Neuron (in vitro differentiated cells): ENCODE data around the gene PIP5K1B.
"Not testable (repeated sequence)": the region's sequence is repeated elsewhere in the genome, so short reads cannot be mapped to it uniquely, and the experiment has no call there.

Source experiments
- H2AFZ ChIP-seq: one replicate; pipeline ENCODE4 v1.6.1; 2013; ENCODE audit warnings: low read depth, mild to moderate bottlenecking, inconsistent platforms, low read length, moderate library complexity
- H3K27me3 ChIP-seq: one replicate; pipeline ENCODE4 v1.6.1; 2013; ENCODE audit warnings: low read length; ENCODE audit not compliant: insufficient read depth
- H3K36me3 ChIP-seq: one replicate; pipeline ENCODE4 v1.6.1; 2013; ENCODE audit warnings: low read length; ENCODE audit not compliant: insufficient read depth
- H3K4me1 ChIP-seq: one replicate; pipeline ENCODE4 v1.6.1; 2013; ENCODE audit warnings: low read length; ENCODE audit not compliant: insufficient read depth
- H3K4me3 ChIP-seq: 2 replicates; pipeline ENCODE4 v1.5.1; 2013; ENCODE audit warnings: mild to moderate bottlenecking, low read length, moderate library complexity
- H3K9me3 ChIP-seq: one replicate; pipeline ENCODE4 v1.6.1; 2013; ENCODE audit warnings: low read length

PIP5K1B gene

DNA sequence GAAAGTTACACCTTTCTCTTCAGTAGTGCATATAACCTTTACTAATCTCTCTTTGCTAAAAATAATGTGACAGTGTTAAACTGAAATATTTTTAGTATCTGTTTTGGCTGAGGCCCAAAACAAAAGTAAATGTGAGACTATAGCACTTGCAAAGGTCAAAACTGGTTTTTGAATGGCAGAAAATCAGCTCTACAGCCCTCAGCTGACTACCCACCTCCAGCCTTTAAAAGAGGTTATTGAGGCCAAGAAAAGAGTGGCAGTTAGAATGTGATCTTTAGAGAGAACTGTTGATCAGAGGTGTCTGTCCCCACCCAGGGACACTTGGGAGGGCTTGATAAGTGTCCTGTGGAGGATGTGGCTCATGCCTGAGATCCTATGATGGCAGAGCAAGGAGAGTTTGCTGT is 278.0 kb downstream of the PIP5K1B start:
- no peak overlapping the region for H2AFZ ChIP-seq
- H3K9me3 ChIP-seq = no peaks in the 10 kb centered on the region
- no peaks in the 10 kb centered on the region for H3K36me3 ChIP-seq
- no peaks in the 10 kb centered on the region for H3K4me1 ChIP-seq
- no peaks in the 10 kb centered on the region for H3K27me3 ChIP-seq
- no peak overlapping the region for H3K4me3 ChIP-seq

DNA sequence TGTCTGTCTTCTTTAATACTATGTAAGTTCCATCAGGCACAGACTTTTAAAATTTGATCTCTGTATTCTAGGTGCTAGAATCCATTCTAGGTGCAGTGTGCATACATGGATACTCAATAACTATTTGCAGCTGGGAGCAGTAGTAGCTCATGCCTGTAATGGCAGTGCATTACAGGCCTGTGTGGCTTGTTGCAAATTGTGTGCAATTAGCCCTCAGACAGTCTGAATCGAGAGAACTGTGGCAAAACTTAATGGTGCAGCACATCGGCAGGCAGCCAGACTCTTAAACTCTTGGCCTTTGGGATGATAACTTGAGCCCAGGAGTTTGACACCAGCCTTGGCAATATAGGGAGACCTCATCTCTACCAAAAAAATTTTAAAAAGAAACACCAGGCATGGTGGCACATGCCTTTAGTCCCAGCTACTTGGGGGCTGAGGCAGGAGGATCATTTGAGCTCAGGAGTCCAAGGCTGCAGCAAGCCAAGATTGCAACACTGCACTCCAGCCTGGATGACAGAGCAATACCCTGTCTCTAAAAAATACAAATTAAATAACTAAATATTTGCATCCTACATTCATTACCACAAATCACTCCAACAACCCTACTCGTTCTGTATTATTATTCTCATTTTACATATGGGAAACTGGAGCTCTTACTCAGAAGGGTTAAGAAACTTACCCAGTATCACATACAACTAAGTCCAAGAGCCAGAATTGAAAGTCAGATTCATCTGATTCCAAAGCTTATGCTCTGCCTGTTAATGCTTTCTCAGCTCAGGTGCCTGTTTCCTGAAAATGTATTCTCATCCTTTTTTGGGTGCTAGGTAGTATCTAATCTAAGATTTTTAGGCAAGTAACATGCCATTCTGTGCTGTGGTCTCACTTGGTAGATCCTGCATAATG is 278.7 kb downstream of the PIP5K1B start:
- no peaks in the 10 kb centered on the region for H3K4me1 ChIP-seq
- H3K4me3 ChIP-seq = no peak overlapping the region
- H3K9me3 ChIP-seq = no peaks in the 10 kb centered on the region
- H2AFZ ChIP-seq = no peak overlapping the region
- H3K27me3 ChIP-seq = no peaks in the 10 kb centered on the region
- H3K36me3 ChIP-seq = no peaks in the 10 kb centered on the region

DNA sequence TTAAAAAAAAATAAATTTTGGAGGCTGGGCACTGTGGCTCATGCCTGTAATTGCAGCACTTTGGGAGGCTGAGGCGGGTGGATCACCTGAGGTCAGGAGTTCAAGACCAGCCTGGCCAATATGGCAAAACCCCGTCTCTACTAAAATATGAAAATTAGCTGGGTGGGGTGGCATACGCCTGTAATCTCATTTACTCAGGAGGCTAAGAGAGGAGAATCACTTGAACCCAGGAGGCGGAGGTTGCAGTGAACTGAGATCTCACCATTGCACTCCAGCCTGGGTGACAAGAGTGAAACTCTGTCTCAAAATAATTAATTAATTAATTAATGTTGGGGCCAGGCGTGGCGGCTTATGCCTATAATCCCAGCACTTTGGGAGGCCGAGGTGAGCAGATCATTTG is 281.9 kb downstream of the PIP5K1B start:
- not testable (repeated sequence) for H3K4me1 ChIP-seq, H3K4me3 ChIP-seq, H3K27me3 ChIP-seq, H3K36me3 ChIP-seq, H3K9me3 ChIP-seq, H2AFZ ChIP-seq

GRCh38 chr9:68991457-68991856 is 286.4 kb downstream of the PIP5K1B start:
- Histone ChIP-seq H3K27me3 (no peaks in the 10 kb centered on the region), H3K9me3 (no peaks in the 10 kb centered on the region), H3K36me3 (no peaks in the 10 kb centered on the region), H3K4me3 (no peak overlapping the region), H3K4me1 (no peaks in the 10 kb centered on the region), H2AFZ (no peak overlapping the region)

DNA sequence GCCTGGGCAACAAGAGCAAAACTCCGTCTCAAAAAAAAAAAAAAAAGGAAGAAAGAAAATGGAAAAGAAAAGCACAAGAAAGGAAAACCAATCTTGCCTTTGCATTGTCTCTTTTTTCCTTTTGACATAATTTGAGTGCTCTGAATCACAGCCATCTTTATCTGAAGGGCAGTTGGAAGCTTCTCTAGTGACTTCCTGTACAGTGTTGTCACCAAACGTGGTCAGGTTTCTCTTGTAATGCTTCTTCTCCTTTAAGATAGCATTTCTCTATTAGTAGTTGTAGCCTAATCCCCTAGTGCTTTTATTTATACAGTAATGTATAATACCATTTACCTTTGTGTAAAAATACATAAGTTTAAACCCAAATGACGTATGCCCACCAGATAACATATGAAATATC is 290.7 kb downstream of the PIP5K1B start:
- H3K36me3 ChIP-seq = no peaks in the 10 kb centered on the region
- no peak overlapping the region for H3K4me3 ChIP-seq
- no peak overlapping the region for H2AFZ ChIP-seq
- no peaks in the 10 kb centered on the region for H3K4me1 ChIP-seq
- no peaks in the 10 kb centered on the region for H3K9me3 ChIP-seq
- no peaks in the 10 kb centered on the region for H3K27me3 ChIP-seq

GRCh38 chr9:68996462-68996861 is 291.4 kb downstream of the PIP5K1B start:
- Histone ChIP-seq H3K36me3 (no peaks in the 10 kb centered on the region), H3K4me3 (no peak overlapping the region), H3K27me3 (no peaks in the 10 kb centered on the region), H3K9me3 (no peaks in the 10 kb centered on the region), H2AFZ (no peak overlapping the region), H3K4me1 (no peaks in the 10 kb centered on the region)

- no peaks in the 10 kb centered on the region for H3K36me3 ChIP-seq
- no peak overlapping the region for H2AFZ ChIP-seq
- H3K4me3 ChIP-seq = no peak overlapping the region
- no peaks in the 10 kb centered on the region for H3K27me3 ChIP-seq
- H3K4me1 ChIP-seq = no peaks in the 10 kb centered on the region
- no peaks in the 10 kb centered on the region for H3K9me3 ChIP-seq
These were observed 292.6 kb downstream of the PIP5K1B start for GRCh38 chr9:68997666-68998065.

GRCh38 chr9:68998385-68998784 is 293.3 kb downstream of the PIP5K1B start:
- no peak overlapping the region for H2AFZ ChIP-seq
- no peaks in the 10 kb centered on the region for H3K9me3 ChIP-seq
- H3K4me1 ChIP-seq = peaks cover 6% of the 10 kb centered on the region
- H3K4me3 ChIP-seq = no peak overlapping the region
- H3K36me3 ChIP-seq = no peaks in the 10 kb centered on the region
- no peaks in the 10 kb centered on the region for H3K27me3 ChIP-seq

- H3K4me1 ChIP-seq = peaks cover 6% of the 10 kb centered on the region
- H3K9me3 ChIP-seq = no peaks in the 10 kb centered on the region
- no peak overlapping the region for H2AFZ ChIP-seq
- no peak overlapping the region for H3K4me3 ChIP-seq
- no peaks in the 10 kb centered on the region for H3K36me3 ChIP-seq
- no peaks in the 10 kb centered on the region for H3K27me3 ChIP-seq
These were observed 293.8 kb downstream of the PIP5K1B start for GRCh38 chr9:68998812-68999211.

DNA sequence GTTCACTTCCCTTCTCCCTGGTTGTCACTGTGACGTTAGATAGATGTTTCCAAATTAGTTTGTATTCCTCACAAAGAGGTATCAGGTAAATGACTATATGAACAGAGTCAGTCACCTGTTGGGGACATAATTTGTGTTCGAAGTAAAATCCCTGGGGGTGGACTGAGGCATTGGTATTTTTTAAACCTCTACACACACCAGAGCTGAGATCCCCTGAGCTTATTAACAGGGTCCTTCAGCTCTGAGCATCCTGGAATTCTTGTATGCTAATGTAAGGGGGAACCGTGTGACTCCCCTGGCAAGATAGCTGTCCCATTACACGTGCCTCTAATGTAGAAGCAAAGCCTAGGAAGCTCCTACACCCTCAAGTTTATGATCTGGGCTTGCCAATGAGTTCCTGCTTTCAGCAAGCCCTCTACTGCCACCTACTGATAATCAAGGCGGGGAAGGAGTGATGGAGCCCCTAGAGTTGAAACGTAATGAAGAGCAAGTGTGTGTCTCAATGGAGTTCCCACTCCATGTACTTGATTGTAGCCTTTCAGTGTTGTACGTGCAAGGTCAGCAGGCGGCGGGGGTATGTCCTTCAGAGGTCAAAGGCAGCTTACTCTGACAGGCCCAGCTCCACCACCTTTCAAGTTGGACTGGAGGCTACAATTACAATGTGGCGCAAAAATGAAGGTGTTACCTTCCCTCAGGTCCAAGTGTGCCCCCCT is 294.5 kb downstream of the PIP5K1B start:
- no peaks in the 10 kb centered on the region for H3K9me3 ChIP-seq
- no peak overlapping the region for H3K4me3 ChIP-seq
- no peak overlapping the region for H2AFZ ChIP-seq
- H3K27me3 ChIP-seq = no peaks in the 10 kb centered on the region
- no peaks in the 10 kb centered on the region for H3K36me3 ChIP-seq
- peaks cover 6% of the 10 kb centered on the region for H3K4me1 ChIP-seq

DNA sequence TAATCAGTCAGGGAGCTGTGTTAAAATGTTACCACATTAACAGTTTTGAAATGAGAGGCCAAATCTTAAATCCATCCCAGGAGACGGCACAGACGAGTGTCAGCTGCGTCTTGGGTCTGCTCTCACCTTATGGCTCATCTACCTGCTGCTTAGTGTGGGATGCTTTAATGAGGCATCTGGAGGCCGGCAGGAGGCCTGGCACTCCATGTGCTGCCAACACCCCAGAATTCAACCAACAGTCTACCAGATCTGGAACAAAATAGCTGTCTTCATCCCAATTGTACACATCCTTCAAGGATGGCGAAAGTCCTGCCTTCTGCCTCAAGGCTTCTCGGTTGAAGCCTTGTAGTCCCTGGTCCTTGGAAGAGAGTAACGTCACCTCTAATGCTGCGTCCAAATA is 296.9 kb downstream of the PIP5K1B start:
- Histone ChIP-seq H3K4me1 (peaks cover 6% of the 10 kb centered on the region), H3K27me3 (no peaks in the 10 kb centered on the region), H3K9me3 (no peaks in the 10 kb centered on the region), H2AFZ (no peak overlapping the region), H3K4me3 (no peak overlapping the region), H3K36me3 (no peaks in the 10 kb centered on the region)

GRCh38 chr9:69003051-69003450 is 298.0 kb downstream of the PIP5K1B start:
- Histone ChIP-seq H3K36me3 (no peaks in the 10 kb centered on the region), H3K9me3 (no peaks in the 10 kb centered on the region), H2AFZ (no peak overlapping the region), H3K4me3 (no peak overlapping the region), H3K4me1 (peaks cover 6% of the 10 kb centered on the region), H3K27me3 (no peaks in the 10 kb centered on the region)

GRCh38 chr9:69004836-69005235 is 299.8 kb downstream of the PIP5K1B start:
- Histone ChIP-seq H3K27me3 (no peaks in the 10 kb centered on the region), H3K4me1 (peaks cover 6% of the 10 kb centered on the region), H3K9me3 (no peaks in the 10 kb centered on the region)

More at GRCh38 chr9:69004836-69005235, 299.8 kb downstream of the PIP5K1B start:
- Histone ChIP-seq H2AFZ (no peak overlapping the region), H3K36me3 (no peaks in the 10 kb centered on the region), H3K4me3 (no peak overlapping the region)
